Right lobe of liver (tissue), 4 donors: ENCODE data around the gene WDR20.

Source experiments
- CTCF ChIP-seq, 4 donors: fragments of 200-600 bp in 3 of 4; fragments of 450-650 bp in 1 of 4; IDR thresholded peaks; one replicate each; pipeline versions ENCODE4 v1.5.1 to v1.8.0; 2016 to 2022; ENCODE audit warnings: antibody characterized with exemption in 4 of 4, mild to moderate bottlenecking in 2 of 4
- POLR2A ChIP-seq: fragments of 450-650 bp; IDR thresholded peaks from one replicate; pipeline ENCODE4 v1.6.1; 2017; ENCODE audit warnings: antibody characterized with exemption, mild to moderate bottlenecking
- donor health status: DM: no; HTN: no; CAD: no.
- donor health status: DM: no; HTN: no; CAD: no.
- donor health status: DM: no; HTN: yes; CAD: no.

DNA sequence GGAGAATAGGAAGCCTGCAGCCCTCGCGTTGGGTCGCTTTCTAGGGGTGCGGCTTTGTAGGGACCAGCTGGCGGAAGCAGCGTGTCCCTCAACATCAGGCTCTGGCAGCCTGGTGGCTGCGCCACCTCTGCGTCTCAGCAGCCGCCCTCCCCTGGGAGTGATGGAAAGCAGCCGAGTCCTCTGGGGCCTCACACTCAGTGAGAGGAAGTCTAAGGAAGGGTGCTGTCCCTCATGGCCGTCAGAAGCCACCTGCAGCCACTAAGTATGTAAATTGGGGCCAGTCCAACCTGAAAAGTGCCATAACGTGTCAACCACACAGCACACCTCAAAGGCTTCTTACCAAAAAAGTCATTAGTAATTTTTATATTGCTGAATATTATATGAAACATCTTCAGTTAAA, 80.3 kb downstream of the WDR20 start:
- TF ChIP-seq CTCF (IDR thresholded peaks at IDR 0.05) (no peak), POLR2A (no peak)
